NCI-H510A treated with DMSO at 0.1 percent for 48 hours (cell line): ENCODE data around the gene PSMC4.

Source experiments
- DNase-seq: peaks from one replicate; lab custom pipeline; 2025; lab: John Stamatoyannopoulos, UW

PSMC4 gene

DNA sequence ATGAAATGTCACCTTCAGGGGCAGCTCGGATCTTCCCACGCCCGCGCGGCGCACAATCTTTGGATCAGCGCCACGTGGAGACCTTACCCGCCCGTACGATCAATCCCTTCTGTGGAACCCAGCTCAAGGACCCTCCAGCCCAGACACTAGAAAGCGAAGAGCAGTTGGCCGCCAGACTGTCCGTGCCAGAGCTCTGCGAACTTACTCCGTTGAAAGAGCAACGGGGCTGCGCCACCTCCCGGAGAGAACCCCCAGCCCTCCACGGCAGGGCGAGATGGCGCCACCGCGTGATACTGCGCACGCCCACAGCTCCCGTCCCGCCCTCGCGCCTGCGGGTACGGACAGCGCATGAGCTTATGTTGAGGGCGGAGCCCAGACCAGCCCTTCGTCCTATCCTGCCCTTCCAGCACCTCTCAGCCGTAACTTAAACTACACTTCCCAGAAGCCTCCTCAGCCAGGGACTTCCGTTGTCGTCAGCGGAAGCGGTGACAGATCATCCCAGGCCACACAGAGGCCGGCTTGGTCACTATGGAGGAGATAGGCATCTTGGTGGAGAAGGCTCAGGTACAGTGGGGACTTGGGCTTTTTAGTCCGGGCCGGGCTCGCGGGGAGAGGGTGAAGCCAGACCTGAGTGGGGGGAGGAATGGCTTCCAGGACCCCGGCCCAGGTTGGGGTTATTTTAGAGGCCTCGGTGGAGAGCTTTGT is at the start of gene PSMC4:
Gene PSMC4 (plus strand): TSS at position 491 of the 705 bp plus-strand sequence. CDS start 38 bp downstream, at position 529.
- DNase-seq = peak; percentile 99

DNA sequence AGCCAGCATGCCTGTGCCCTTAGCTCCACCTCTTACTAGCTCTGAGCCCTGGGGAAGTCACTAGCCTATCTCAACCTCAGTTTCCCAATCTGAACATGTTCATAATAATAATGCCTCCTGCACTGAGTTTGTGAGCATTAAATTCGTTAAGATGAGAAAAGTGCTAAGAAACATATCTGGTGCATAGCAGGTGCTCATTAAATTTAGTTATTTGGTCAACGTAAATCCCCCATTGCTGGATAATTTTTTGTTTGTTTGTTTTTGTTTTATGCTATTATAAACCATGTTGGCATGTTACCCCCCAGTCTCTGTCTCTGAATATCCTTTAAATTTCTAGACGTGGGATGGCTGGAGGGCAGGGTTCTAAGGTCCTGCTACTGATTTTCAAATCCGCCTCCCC is 47.1 kb upstream of the PSMC4 start:
- no peak for DNase-seq

- DNase-seq = no peak
Observed at GRCh38 chr19:39924389-39924788, 46.6 kb upstream of the PSMC4 start.

DNA sequence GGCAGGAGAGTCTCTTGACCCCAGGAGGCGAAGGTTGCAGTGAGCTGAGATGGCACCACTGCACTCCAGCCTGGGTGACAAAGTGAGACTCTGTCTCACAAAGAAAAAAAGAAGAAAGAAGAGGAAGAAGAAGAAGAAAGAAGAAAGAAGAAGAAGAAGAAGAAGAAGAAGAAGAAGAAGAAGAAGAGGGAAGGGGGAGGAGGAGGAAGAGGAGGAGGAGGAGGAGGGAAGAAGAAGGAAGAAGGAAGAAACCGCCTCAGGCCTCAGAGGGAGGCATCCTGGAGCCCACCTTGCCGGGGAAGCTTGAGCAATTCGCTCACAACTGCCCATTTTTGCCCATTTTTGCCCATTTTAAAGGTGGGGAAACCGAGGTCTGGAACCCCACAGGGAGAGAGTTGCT is 46.0 kb upstream of the PSMC4 start:
- no peak for DNase-seq

DNA sequence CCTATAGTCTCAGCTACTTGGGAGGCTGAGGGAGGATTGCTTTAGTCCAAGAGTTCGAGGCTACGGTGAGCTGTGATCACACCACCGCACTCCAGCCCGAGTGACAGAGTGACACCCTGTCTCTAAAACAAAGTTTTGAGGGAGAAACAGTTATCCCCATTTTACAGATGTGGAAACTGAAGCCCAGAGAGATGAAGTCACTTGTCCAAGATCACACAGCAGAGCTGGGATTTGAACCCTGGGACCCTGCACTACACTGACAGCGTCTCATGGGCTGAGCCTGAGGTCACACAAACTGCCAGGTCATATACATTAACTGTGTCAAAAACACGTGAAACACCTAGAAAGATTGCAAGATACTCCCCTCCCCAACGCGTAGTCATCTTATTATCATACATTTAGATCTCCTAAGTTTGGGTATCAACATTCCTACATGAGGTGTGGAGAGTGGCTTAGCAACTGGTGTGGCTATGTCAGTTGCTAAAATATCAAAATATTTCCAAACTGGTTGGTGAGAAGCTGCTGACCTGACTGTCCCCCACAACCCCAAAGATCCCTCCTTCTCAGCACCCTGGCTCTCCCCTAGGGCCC is 44.7 kb upstream of the PSMC4 start:
- no peak for DNase-seq

DNA sequence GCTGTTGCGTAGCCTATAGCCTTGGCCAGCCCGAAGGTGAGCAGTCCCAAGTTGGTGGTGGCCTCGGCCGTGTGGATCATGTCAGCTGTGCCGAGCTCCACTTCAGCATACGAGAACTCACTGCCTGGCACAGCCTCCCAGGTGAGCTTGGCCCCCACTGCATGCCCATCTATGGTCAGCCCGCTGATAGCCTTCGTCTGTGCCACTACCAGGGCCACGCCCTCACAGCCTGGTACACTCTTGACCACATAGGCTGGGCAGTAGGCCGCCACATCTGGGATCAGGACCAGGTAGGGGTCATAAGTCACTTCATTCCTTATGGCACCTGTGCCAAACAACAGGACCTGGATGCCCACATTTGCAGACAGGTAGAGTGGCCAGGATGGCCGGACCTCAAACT is 43.9 kb upstream of the PSMC4 start:
- no peak for DNase-seq

DNA sequence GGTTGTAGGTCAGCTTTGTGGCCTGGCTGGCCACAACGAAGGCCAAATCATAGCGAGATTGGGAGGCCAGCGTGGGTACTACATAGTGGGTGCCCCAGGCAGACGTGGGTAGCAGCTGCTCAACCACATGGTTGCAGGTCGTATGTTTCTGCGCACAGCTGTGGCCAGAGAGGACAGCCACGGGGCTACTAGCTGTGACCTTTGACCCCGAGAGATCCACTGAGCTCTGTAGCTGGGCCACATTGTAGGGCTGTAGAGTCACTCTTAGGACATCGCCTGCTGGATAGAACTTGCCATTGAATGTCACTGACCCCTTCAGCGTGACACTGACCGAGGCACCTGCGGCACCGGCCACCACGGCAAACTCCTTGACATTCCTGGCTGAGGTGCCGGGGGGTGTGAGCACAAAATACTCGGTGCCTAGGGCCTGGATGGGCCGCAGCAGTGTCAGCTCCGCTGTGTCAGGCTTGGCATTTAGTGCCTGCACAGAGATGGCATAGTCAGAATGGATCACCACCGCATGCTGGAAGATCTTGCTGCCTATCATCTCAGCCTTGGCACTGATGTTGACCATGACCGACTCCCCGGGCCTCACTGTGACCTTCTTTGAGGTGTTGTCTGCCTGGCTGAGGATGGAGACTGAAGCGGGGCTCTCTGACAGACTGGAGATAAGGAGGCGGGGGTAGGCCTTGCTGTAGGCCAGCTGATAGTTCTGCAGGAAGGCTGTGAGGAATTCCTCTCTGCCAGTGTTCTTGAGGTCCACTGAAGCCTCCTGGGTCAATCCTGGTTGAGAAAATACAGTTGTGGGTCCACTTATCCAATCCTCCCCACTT is 43.2 kb upstream of the PSMC4 start:
- no peak for DNase-seq

GRCh38 chr19:39928357-39928725 is 42.6 kb upstream of the PSMC4 start:
- no peak for DNase-seq

GRCh38 chr19:39929750-39930149 is 41.2 kb upstream of the PSMC4 start:
- DNase-seq = no peak

DNA sequence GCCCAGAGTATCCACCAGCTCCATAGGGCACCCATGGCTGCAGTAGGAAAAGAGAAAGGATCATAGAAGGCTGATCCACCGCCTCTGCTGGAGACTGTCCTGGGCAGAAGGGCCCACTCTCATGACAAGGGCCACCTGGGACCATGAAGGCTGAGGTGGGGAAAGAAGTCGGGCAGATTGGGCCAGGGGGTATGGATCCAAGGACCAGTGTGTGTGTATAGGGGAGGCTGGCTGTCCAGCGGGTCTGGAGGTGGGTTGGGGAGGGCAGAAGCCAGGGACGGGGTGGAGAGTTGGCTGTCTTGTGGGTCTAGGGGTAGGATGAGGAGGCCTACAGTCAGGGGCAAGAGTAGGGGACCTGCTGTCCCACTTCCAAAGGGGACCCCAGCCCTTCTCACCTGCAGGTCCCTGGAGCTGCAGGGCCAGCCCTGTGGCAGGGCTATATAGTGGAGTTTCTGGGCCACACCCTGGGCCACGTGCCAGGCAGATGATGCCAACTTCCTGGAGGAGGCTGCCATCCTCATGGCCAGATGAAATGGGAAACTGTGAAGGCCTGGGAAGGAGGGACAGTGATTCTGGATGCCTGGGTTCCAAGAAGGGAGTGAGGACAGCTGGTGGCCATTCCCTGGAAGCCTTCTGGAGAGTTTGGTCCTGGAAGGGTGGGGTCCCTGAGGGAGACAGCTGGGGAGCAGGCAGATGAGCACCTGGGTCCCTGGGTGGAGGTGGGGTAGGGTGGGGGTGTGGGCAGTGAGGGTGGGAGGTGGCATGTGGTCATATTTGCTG is 36.2 kb upstream of the PSMC4 start, which contains the start of gene FCGBP:
Gene FCGBP (minus strand): TSS at position 51 of the 780 bp plus-strand sequence.
- no peak for DNase-seq

DNA sequence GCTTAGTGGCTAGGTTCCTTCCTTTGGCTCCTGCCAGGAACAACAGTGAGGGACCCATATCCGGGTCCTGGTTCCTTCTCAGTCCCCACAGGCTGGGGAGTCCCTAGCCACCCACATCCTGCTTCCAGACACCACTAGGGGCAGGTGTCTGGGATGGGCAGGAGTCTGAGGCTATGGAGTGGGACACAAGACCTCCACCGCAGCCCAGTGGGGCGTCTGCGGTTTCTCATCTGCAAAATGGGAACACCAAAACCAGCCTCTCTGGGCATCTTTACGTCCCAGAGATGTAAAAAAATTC is 35.7 kb upstream of the PSMC4 start:
- DNase-seq = no peak

- DNase-seq = no peak
Observed at GRCh38 chr19:39936020-39936419, 34.9 kb upstream of the PSMC4 start.

DNA sequence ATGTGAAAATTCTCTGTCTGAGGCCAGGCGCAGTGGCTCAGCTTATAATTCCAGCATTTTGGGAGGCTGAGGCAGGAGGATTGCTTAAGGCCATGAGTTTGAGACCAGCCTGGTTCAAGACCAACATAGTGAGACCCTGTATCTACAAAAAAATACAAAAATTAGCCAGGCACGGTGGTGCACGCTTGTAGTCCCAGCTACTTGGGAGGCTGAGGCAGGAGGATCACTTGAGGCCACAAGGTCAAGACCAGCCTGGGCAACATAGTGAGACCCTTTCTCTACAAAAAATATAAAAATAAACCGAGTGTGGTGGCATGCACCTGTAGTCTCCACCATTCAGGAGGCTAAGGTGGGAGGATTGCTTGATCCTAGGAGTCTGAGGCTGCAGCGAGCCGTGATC is 34.3 kb upstream of the PSMC4 start:
- DNase-seq = no peak

- no peak for DNase-seq
Observed at GRCh38 chr19:39937094-39937720, 33.8 kb upstream of the PSMC4 start.

- DNase-seq = no peak
Observed at GRCh38 chr19:39937787-39938186, 33.2 kb upstream of the PSMC4 start.

DNA sequence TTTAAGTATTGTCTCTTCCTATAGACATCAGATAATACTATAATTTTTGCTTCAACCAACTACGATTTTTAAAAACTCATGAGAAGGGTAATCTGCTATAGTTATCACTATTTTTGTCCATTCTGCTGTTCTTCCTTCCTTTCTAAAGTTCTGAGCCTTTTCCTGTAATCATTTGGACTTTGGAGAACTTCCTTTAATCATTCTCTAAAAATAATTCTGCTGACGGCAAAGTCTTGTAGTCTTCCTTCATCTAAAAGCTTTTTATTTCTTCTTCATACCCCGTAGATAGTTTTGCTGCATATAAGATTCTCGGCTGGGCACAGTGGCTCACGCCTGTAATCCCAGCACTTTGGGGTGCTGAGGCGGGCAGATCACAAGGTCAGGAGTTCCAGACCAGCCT is 31.4 kb upstream of the PSMC4 start:
- DNase-seq = no peak

DNA sequence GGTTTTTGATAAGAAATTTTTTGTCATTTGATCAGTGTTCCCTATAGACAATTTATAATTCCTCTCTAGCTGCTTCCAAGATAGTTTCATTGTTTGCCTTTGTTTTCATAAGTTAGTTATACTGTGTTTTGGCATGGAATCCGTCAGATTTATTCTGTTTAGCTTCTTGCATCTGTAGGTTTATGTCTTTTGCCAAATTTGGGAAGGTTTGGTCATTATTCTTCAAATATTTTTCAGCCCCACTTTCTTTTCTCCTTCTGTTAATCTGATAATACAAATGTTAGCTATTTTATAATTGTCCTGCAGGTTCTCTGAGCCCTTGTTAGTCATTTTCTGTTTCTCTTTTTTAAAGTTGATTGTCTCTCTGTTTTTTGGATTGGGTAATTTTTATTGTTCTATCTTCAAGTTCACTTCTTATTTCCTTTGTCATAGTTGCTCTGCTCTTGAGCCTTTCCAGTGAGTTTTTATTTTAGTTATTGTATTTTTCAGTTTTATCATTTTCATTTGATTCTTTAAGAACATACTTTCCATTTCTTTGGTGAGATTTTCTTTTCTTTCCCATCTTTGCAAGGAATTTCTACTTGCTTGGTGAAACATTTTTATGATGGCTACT is 30.6 kb upstream of the PSMC4 start:
- DNase-seq = no peak

- no peak for DNase-seq
Observed at GRCh38 chr19:39941151-39941550, 29.8 kb upstream of the PSMC4 start.

DNA sequence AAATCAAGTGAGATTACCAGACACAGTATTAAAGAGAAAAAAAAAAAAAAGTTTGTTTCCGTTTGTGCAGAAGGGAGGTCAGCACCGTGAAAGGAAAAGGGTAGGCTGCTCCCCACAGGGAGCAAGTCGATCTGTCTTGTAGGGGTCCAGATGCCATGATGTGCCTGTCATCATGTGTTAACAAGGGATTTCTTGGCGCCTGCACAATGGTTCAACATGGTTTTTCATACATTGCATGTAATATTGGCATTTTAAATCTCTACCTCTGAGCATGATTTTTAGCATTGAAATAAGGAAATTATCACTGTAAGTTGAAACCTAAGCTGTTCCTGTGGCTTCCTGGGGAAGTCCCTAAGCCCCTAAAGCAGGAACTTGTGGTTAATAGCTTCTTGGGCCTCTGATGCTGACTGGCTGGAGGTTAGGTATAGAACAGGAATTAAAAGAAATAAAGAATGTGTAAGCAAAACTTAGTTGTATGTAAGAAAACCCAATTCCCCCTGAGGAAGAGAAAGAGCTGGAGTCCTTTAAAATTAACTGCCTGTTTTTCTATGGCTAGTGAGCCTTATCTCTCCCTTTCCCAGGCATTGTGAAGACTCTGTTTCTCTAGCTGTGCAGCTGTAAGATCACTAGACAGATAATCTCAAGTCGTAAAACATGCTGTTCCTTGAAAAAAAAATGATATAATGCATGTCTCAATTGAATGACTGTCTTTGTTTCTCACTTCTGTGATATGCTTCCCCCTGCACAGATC is 29.2 kb upstream of the PSMC4 start:
- no peak for DNase-seq

DNA sequence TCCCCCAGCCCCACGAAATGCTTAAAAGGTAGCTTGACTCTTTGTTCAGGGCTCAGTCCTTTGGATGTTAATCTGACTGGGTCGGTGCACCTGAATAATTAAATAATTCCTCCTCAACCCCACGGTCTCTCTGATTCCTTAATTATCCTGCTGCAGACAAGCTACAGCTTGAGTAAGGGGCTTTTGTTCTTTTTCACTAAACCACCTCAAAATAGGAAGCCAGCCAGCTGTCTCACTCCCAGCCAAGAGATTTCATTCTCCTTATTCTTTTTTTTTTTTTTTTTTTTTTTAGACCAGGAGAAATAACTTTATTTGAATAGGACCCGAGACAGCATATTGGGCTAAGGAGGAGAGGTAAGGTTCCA is 28.6 kb upstream of the PSMC4 start:
- DNase-seq = no peak

DNA sequence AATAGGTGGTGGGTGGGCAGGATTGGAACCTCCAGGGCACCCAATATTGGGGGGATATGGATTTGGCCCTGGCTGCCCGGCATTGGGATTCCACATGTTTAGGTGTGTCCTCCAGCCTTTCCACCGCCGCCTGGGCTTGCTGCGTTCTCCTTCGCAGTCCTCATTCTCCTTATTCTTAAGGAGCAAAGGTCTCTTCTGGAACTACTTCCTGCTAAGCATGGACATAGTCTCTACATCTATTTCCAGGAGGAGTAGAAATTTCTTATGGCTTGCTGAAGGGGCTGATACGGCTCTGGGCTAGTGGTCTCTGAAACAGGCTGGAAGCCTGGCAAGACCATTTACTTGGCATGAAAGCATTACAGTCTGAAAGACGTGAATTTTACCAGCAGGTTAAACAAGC is 27.4 kb upstream of the PSMC4 start:
- no peak for DNase-seq
